ENCODE measurements around the gene CACNG1.

Gene CACNG1, protein sequence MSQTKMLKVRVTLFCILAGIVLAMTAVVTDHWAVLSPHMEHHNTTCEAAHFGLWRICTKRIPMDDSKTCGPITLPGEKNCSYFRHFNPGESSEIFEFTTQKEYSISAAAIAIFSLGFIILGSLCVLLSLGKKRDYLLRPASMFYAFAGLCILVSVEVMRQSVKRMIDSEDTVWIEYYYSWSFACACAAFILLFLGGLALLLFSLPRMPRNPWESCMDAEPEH

DNA sequence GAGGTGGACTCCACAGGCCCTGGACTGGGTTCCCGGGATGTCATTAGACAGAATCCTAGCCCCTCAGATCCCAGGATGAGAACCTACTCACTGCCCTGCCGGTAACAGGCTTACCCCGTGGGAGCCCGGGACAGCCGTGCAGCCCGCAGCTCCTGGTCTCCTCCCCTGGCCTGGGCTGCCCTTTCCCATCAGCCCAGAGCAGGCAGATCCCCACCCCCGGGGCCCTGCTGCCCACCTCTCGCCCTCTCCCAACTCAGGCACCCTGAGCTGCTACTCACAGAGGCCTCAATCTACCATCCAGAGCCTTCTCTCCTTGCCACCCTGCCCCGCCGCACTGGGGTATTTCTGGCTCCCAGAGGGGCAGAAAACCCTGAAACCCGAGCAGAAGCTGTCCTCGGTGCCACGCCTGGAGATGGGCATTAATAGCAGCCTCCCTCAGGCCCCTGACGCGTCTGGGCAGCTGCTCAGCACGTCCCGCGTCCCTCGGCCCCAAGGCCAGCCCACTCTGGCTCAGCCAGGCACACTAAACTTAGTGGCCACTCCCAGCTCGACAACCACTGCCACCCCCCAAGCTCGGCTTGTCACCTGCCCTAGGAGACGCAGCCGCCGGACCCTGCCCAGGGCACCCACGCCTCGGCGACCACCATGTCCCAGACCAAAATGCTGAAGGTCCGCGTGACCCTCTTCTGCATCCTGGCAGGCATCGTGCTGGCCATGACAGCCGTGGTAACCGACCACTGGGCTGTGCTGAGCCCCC, at the start of gene CACNG1:
CACNG1 (plus strand) TSS at position 539 of the 757 bp plus-strand sequence; CDS start at position 646, 107 bp downstream.
- DNase-seq: no peak

DNA sequence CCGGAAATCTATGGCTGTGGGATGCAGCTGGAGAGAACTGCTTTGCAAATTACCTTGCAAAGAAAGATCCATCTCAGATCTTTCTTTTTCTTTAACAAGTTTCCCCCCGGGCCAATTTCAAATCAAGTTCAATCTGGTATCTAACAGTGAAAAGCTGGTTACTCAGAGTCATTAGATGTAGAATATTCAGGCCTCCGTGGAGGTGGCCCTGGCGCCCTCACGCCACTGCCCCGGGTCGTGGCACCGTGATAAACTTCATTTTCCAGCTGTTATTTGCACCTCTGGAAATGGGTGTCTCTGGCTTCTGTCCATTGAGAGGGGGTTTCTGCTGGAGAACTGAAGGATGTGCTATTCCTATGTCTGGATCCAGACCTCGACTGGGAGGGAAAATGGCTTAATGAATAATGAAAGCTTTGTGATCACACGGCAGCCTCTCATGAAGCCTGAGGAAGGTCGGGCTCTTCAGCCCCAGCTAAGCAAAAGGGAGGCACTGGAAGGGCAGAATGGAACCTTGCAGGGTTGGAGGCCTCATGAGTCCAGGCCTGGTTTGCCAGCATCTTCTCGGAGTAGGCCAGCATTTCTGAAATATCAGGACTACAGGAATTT, 49.3 kb upstream of the CACNG1 start:
- no peak for DNase-seq

DNA sequence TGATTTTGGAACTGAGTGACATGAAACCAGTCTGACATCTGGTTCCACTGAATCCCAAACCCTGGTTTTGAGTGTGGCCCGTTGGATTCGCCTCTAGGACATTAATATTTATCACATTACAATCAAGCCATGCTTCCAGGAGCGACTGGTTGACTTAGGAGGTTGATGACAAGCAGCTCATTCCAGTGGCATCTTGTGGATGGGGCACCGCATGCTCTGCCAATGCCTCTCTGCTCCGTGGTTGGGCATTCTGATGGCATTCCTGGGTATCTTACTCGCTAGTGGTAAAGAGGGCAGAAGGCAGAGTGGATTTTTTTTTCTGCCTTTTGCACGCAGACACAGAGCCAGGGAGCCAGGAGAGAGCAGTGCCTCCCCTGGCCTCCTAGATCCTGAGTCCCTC, 48.4 kb upstream of the CACNG1 start:
- no peak for DNase-seq

DNA sequence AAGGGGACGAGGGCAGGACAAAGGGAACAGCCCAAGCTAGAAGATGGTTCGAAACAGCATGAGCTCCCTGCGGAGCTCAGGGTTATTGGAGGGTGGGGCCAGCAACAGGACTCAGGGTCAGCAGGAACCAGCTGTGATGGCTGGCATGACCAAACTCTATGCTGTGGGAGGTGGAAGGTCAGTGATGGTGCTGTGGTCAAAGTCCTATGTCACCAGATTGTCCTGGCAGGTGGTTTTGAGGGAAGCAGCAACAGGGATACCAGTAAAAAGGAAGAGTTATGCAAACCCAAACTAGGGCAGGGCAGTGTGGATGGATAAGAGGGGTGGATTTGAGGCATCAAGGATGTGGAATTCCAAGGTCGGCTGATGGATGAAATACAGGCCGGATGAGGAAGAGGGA, 47.4 kb upstream of the CACNG1 start:
- DNase-seq: no peak

DNA sequence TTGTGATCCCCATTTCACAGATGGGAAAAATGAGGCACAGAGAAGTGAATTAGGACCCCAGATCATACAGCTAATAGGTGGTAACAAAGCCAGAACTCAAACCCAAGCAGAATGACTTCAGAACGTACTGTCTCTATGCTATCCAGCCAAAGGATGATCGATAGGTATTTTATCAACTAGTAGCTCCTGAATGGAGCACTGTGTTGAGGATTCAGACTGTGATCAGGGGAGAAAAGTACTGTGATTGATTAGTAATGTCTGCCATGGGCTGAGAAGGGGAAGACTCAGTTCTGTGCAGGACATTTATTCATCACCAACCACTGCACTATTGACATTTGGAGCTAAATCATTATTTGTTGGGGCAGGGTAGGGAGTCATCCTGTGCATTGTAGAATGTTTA, 41.1 kb upstream of the CACNG1 start:
- DNase-seq: no peak

DNA sequence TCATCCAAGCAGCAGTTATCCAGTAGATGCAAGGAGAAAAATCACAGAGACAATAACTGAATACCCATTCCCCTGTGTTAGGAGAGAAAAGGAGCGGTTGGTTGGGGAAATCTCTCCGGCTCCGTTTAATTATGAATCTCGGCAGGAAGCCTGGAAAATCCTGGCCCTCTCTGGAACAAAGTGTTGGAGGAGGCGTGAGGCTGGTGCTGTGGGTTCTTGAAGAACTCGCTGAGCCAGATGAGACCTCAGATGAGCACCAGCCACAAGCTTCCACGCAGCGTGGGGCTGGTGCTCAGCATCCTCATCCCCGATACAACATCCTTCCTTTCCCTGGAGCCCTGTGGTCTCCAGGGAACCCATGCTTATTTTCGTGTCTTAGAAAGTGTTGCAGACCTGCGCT, 40.2 kb upstream of the CACNG1 start:
- DNase-seq: no peak

DNA sequence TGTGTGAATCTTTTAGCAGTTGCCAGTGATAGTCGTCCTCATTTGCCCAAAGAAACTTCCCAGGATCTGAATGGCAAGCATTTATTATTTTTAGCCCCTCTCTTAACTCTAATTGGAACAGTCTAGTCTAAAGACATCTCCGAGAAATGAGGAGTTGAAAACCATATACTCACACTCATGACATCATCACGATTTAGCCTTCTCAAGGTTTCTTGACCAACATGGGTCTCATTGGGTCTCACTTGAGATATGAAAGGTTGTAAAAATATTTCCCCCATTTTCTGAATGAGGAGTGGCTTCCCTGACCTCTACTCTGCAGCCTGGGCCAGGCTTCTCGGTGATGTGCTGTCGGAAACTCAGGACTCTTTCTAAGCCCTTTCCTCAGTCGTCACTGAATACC, 37.1 kb upstream of the CACNG1 start:
- no peak for DNase-seq

DNA sequence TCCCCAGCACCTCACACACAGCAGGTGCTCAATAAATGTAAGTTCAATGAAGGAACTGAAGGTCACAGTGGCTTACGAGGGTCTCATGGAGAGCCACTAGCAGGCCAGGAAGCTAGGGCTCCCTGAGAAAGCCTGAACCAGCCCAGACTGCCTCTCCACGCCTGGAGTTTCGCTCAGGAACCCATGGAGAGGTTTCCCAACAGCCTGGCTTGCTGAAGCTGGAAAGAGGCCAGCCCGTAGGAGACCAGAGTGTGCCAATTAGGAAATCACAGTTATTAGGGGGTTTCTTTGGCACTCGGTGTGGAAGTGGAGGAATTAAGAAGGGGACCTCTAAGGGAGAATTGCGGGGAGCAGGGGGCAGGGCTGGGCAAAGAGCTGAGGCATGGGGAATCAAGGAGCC, 36.3 kb upstream of the CACNG1 start:
- no peak for DNase-seq

DNA sequence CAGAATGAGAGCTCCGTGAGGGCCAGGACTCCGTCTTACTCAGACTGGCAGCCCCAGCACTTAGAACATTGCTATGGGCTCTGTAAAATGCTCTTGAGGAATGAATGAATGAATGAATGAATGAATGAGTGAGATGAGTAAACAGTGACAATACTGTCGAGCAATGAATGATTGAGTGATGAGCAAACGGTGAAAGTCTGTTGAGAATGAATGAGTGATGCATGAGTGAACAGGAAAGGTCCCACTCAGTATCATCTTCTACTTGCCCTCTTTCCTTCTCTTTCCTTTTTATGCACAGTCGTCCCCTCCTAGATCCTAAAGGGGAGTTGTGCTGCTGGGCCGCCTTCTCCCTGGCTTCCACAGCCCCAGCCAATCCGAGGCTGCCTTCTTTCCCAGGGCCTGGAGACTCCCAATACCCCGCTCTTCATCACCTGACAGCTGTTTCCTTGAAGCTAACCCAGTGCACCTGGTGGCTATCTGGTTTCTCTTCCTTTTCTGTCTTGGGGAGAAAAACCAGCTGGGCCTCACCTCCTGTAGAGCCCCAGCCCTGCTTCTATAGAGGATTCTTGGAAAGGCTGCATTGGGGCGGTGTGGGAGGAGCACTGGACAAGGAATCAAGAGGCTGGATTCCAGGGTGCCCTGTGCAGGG, 32.7 kb upstream of the CACNG1 start:
- DNase-seq: no peak

DNA sequence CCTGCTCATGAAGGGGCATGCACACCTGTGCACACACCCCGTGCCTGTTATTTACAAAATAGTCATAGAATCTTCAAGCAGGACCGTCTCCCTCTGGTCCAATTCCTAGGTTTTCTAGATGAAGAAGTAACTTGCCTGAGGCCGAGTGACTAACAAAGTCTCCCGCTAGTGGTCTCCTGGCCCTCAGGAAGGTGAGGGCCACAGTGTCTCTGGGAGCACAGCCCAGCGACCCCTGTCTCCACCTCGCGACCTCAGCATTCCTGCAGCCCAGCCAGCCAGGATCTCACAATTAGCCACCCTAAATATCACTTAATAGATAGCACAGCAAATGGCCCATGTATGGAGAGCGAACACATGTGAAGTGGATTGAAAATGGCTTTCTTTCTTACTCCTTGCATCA, 30.5 kb upstream of the CACNG1 start:
- no peak for DNase-seq

DNA sequence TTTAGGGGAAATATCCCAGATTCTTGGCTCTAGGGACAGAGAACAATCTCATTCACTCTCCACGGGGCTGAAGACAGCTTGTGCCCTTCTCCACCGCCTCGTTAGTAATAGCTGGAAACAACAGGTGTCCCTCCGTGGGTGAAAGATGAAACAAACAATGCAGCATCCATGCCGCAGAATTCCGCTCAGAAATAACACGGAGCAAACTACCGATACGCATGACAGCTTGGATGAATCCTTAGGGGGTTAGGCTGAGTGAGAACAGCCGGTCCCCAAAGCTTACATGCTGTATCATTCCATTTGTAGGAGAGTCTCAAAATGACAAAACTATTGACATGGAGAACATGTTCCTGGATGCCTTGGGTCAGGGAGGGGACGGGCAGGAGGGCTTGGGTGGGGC, 29.4 kb upstream of the CACNG1 start:
- DNase-seq: no peak

DNA sequence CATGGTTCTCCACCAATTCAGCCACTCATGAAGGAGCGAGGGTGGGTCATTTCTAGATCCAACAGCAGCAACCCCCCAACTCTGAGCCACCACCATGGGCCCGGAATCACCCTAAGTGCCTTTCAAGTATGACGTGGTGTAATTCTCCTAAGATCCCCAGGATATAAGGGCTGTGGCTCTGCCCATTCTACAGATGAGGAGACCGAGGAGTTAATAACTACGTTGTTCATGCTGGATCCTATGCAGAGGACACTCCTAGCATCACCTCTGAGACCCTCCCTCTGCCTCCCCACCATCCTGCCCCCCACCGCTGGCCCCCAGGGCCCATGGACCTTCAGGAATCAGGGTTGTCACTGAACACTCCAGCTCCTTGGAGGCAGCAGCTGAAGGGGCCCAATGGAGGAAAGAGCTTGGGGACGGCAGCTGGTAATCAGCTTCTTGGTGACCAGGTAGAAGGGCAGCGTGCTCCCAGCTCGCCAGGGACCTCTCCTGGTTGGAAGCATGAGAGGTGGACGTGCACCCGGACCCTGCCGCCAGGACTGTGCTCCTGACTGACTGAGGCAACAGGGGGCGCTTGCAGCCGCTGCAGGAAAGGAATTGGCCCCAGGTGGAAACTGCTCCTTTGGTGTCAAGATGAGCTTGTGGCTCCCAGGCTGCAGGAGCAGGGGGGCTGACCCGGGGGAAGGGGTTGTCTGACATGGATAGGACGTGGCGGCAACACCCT, 28.2 kb upstream of the CACNG1 start:
- DNase-seq: no peak

DNA sequence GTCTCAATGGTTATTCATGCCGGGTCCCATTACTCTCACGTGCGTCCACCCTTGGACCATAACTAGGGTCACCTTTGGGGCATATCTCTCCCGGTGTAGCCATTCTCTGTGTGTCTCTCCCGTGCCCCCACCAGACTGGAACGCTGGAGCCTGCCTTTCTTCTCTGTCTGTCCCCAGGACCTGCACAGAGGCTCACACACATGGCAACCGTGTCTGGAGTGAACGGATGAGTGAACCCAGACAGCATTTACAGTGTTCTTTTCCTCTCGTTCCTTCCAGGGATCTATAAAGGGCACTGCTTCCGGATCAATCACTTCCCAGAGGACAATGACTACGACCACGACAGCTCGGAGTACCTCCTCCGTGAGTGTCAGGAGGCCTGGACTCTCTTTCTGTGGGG, 26.4 kb upstream of the CACNG1 start:
- DNase-seq: no peak

DNA sequence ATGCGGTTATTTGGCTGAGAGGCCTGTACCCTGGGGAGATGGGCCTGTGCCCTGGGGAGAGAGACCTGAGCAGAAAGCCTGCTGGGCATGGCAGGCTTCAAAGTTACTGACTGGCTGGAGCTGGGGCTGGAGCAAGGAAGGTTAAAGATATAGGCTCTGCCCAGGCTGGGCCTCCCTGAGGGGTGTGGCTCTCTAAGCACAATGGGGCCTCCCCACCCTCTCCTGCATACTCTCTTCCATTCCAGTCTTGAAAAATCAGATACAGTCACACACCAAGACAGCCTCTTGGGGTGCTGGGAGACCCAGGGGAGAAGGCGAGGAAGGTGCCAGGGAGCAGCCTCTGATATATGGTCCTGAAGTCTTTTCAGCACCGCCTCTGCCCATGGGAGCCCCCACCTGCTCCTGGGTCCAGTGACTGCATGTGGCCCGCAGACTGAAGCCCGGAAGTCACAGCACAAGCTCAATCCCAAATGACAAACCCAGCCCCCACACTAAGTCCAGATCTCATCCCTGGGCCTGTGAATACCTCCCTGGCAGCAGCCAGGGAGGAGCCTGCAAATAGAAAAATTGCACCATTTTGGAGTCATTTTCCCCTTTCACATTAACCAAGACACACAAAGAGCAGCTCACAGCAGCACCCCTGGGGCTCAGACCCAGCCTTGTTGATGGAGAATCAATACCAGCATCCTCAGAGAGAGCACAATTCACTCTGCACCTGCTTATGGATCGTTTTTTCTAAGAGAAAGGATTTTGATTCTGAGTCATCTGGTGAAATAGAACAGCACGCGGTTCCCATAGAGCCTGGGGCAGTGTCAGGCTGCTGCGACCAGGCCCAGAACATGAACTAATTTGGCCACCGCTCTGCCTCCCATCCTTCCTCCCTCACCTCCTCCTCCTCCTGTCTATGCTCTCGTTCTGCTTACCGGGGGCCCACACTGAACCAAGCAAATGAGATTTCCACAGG, 25.6 kb upstream of the CACNG1 start:
- no peak for DNase-seq

DNA sequence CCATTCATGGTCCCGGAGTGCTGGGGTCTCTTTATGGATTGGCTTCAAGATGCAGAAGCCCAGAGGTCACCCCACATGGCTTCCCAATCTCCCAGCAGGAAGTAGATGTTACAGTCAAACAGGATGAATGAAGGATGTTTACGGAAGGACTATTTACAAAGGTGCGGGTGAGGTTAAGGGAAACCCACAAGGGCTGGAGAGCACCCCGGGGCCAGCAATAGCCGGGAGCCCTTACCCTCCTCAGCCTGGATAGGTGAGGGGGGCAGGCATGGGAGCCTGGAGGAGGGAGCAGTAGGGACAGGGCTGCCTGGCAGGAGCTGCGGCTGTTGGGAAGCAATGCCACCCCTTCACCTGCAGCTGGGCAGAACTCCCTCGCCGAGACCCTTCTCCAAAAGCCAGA, 24.5 kb upstream of the CACNG1 start:
- DNase-seq: no peak

DNA sequence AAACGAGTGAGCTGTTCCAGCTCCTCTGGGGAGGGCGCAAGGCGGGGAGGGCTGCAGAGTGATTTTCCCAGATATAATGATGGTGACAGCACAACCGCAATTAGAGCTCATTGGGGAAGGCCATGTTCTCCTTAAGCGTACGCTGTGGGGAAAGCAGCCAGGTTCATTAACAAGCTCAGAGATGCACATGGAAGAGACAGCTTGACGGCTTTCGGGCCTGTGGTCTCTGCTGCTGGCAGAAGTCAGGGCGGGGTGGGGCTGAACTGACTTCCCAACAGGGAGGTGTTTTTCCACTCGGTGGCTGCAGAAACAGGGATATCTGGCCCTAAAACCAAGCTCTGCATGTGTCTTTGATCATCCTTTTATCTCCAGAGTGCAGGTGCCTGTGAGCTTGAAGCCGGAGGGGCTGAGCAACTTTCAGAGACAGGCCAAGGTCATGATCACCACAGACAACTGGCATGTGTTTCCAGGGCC, 24.0 kb upstream of the CACNG1 start:
- DNase-seq: no peak

DNA sequence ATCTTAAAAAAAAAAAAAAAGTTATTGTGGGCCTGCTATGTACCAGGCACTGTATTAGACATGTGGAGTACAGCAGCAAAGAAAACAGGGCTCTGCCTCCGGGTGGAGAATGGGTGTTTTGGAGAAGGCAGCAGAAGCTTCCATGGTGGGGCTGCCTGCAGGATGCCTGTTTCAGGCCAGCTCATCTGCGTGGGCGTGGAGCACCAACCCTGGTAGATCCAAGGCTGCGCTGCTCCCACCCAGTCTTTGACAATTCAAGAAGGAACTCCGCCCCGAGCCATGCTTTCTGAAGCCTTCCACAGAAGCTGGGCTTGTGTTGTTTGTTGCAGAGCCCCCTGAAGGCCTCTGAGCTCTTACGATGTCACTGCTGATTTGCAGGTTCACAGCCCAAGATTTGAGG, 23.2 kb upstream of the CACNG1 start:
- DNase-seq: no peak

DNA sequence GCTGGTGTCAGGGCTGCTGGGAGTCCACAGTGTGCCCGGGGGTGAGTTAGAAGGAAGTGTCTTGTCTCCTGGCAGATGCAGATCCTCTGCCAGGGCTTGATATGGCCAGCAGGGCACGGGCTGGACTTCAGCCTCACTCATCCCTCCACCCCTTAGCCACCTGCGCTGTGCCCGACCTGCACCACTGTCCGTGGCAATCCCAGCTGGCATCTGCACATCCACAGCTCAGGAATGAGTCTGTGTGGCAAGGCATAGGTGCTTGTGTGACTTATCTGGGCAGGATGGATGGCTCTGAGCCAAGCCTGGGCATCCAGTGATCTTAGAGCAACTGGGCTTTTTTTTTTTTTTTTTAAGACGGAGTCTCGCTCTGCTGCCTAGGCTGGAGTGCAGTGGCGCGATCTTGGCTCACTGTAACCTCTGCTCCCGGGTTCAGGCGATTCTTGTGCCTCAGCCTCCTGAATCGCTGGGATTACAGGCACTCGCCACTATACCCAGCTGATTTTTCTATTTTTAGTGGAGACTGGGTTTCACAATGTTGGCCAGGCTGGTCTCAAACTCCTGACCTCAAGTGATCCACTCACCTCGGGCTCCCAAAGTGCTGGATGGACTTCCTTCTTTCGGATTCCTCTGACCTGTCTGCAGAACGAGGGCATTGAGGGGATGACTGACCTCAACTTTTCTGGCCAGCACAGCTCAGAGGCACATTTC, 22.5 kb upstream of the CACNG1 start:
- no peak for DNase-seq

DNA sequence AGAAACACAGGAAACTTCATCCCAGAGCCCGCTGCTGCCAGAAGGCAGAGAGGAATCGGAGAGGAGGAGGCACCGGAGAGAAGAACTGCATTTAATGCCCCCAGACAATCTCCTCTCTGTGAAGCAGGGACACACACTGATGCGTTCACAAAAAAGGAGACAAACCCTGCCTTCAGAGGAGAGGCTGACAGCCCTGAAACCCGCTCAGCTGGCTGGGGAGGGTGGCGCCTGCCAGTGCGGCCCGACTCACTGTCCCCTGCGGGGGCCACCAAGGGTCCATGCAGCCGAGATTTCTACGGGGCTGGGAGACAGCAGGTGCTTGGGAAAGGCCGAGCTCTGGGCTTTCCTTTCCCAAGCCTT, 21.9 kb upstream of the CACNG1 start:
- no peak for DNase-seq

DNA sequence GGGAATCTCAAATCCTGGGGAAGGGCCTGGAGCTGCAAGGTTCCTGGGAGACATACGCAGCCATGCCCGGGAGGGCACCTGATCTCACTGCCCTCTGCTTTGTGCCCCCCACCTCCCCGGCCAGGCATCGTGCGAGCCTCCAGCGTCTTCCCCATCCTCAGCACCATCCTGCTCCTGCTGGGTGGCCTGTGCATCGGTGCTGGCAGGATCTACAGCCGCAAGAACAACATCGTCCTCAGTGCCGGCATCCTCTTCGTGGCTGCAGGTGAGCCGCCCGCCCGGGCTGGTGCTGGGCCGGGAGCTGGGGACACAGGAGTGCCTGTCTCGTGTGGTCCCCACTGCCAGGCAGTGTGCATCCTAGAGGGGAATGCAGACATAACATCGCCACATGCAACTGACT, 19.6 kb upstream of the CACNG1 start:
- no peak for DNase-seq

DNA sequence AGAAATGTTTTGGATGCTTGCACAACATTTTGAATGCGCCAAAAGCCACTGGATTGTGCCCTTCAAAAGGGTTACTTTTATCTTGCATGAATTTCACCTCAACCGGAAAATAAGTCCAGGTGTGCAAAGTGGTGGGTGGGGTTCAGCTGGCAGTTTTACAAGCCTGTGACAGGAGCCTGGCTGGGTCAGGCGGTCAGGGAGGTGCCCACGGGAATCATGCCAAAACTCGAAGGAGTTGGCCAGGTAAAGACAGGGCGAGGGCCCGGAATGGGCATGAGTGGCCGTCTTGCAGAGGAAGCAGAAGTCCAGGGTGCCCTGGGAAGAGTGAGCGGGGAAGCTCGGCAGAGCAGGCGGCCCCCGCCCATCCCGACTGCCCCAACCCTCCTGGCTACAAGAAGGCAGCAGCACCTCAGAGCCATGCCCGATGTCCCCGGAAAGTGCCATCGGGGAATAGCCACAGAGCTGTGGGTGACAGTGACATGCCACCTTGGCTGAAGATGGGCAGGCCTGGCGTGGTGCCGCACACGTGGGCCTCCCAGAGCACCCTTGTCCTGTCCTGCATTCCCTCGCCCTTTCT, 19.1 kb upstream of the CACNG1 start:
- DNase-seq: no peak

Data from fibroblast of skin of right biceps (primary cell).